ENCODE results near the gene FILIP1. TPM values are rescaled to one million over a fixed set of nuclear protein-coding genes. Genes with fewer than 3 reads are reported as not detected.
"Not testable (repeated sequence)": the region's sequence is repeated elsewhere in the genome, so short reads cannot be mapped to it uniquely, and the experiment has no call there.

FILIP1 gene
- total RNA-seq, 1 donor from 2014 or later: not detected

- H3K36me3 Mint-ChIP-seq (ENCODE audit: low read depth): no peaks in the 10 kb centered on the region
- peaks cover 7% of the 10 kb centered on the region for H3K27me3 Mint-ChIP-seq (ENCODE audit: insufficient read depth)
- DNase-seq (ENCODE audit: low spot score): no peak
- peaks cover 4% of the 10 kb centered on the region for H3K4me1 Mint-ChIP-seq (ENCODE audit: low read depth)
- no peaks in the 10 kb centered on the region for H3K9me3 Mint-ChIP-seq
- intact Hi-C loops (cut with micrococcal nuclease): no loop called here
- no peak overlapping the region for H3K4me3 Mint-ChIP-seq
- no peak overlapping the region for H3K27ac Mint-ChIP-seq
These were observed 73.6 kb downstream of the FILIP1 start for GRCh38 chr6:75419980-75420379.

- DNase-seq (ENCODE audit: low spot score): no peak
- H3K27ac Mint-ChIP-seq: no peak overlapping the region
- intact Hi-C loops (cut with micrococcal nuclease): no loop called here
- no peaks in the 10 kb centered on the region for H3K4me1 Mint-ChIP-seq (ENCODE audit: low read depth)
- H3K4me3 Mint-ChIP-seq: no peak overlapping the region
- no peaks in the 10 kb centered on the region for H3K36me3 Mint-ChIP-seq (ENCODE audit: low read depth)
- H3K9me3 Mint-ChIP-seq: no peaks in the 10 kb centered on the region
- peaks cover 12% of the 10 kb centered on the region for H3K27me3 Mint-ChIP-seq (ENCODE audit: insufficient read depth)
These were observed 74.2 kb downstream of the FILIP1 start for GRCh38 chr6:75419416-75419815.

- Mint-ChIP-seq H3K27me3 (ENCODE audit: insufficient read depth) (peaks cover 12% of the 10 kb centered on the region), H3K27ac (no peak overlapping the region), H3K36me3 (ENCODE audit: low read depth) (no peaks in the 10 kb centered on the region), H3K4me1 (ENCODE audit: low read depth) (no peaks in the 10 kb centered on the region), H3K4me3 (no peak overlapping the region), H3K9me3 (no peaks in the 10 kb centered on the region)
- no peak for DNase-seq (ENCODE audit: low spot score)
- intact Hi-C loops (cut with micrococcal nuclease): no loop called here
These were observed 75.4 kb downstream of the FILIP1 start for GRCh38 chr6:75418233-75418632.

GRCh38 chr6:75416443-75416842, 77.2 kb downstream of the FILIP1 start:
- no peak overlapping the region for H3K27ac Mint-ChIP-seq
- no peak for DNase-seq (ENCODE audit: low spot score)
- H3K4me3 Mint-ChIP-seq: no peak overlapping the region
- no peaks in the 10 kb centered on the region for H3K36me3 Mint-ChIP-seq (ENCODE audit: low read depth)
- intact Hi-C loops (cut with micrococcal nuclease): no loop called here
- peaks cover 15% of the 10 kb centered on the region for H3K27me3 Mint-ChIP-seq (ENCODE audit: insufficient read depth)
- no peaks in the 10 kb centered on the region for H3K9me3 Mint-ChIP-seq
- no peaks in the 10 kb centered on the region for H3K4me1 Mint-ChIP-seq (ENCODE audit: low read depth)

- no peaks in the 10 kb centered on the region for H3K9me3 Mint-ChIP-seq
- no peaks in the 10 kb centered on the region for H3K36me3 Mint-ChIP-seq (ENCODE audit: low read depth)
- peaks cover 15% of the 10 kb centered on the region for H3K27me3 Mint-ChIP-seq (ENCODE audit: insufficient read depth)
- intact Hi-C loops (cut with micrococcal nuclease): no loop called here
- H3K27ac Mint-ChIP-seq: no peak overlapping the region
- H3K4me3 Mint-ChIP-seq: no peak overlapping the region
- DNase-seq (ENCODE audit: low spot score): no peak
- no peaks in the 10 kb centered on the region for H3K4me1 Mint-ChIP-seq (ENCODE audit: low read depth)
These were observed 77.8 kb downstream of the FILIP1 start for GRCh38 chr6:75415804-75416203.

- Mint-ChIP-seq H3K36me3 (ENCODE audit: low read depth) (no peaks in the 10 kb centered on the region), H3K4me1 (ENCODE audit: low read depth) (no peaks in the 10 kb centered on the region), H3K27me3 (ENCODE audit: insufficient read depth) (peaks cover 15% of the 10 kb centered on the region), H3K4me3 (no peak overlapping the region), H3K27ac (no peak overlapping the region), H3K9me3 (no peaks in the 10 kb centered on the region)
- intact Hi-C loops (cut with micrococcal nuclease): no loop called here
- DNase-seq (ENCODE audit: low spot score): no peak
These were observed 79.1 kb downstream of the FILIP1 start for GRCh38 chr6:75414445-75415021.

GRCh38 chr6:75412969-75413662, 80.5 kb downstream of the FILIP1 start:
- Mint-ChIP-seq H3K27ac (no peak overlapping the region), H3K4me3 (no peak overlapping the region), H3K27me3 (ENCODE audit: insufficient read depth) (peaks cover 13% of the 10 kb centered on the region), H3K4me1 (ENCODE audit: low read depth) (no peaks in the 10 kb centered on the region), H3K9me3 (no peaks in the 10 kb centered on the region), H3K36me3 (ENCODE audit: low read depth) (no peaks in the 10 kb centered on the region)
- intact Hi-C loops (cut with micrococcal nuclease): no loop called here
- no peak for DNase-seq (ENCODE audit: low spot score)

GRCh38 chr6:75410564-75410963, 83.0 kb downstream of the FILIP1 start:
- intact Hi-C loops (cut with micrococcal nuclease); H3K36me3 Mint-ChIP-seq (ENCODE audit: low read depth); H3K4me1 Mint-ChIP-seq (ENCODE audit: low read depth); H3K9me3 Mint-ChIP-seq; H3K27me3 Mint-ChIP-seq (ENCODE audit: insufficient read depth); DNase-seq (ENCODE audit: low spot score); H3K4me3 Mint-ChIP-seq; H3K27ac Mint-ChIP-seq: not testable (repeated sequence)

GRCh38 chr6:75409928-75410327, 83.7 kb downstream of the FILIP1 start:
- intact Hi-C loops (cut with micrococcal nuclease): no loop called here
- H3K27ac Mint-ChIP-seq: no peak overlapping the region
- no peaks in the 10 kb centered on the region for H3K4me1 Mint-ChIP-seq (ENCODE audit: low read depth)
- H3K9me3 Mint-ChIP-seq: no peaks in the 10 kb centered on the region
- DNase-seq (ENCODE audit: low spot score): no peak
- peaks cover 7% of the 10 kb centered on the region for H3K27me3 Mint-ChIP-seq (ENCODE audit: insufficient read depth)
- no peak overlapping the region for H3K4me3 Mint-ChIP-seq
- H3K36me3 Mint-ChIP-seq (ENCODE audit: low read depth): no peaks in the 10 kb centered on the region

- Mint-ChIP-seq H3K4me3 (no peak overlapping the region), H3K27ac (no peak overlapping the region), H3K9me3 (no peaks in the 10 kb centered on the region), H3K27me3 (ENCODE audit: insufficient read depth) (peaks cover 2% of the 10 kb centered on the region), H3K36me3 (ENCODE audit: low read depth) (no peaks in the 10 kb centered on the region), H3K4me1 (ENCODE audit: low read depth) (no peaks in the 10 kb centered on the region)
- intact Hi-C loops (cut with micrococcal nuclease): no loop called here
- DNase-seq (ENCODE audit: low spot score): no peak
These were observed 84.3 kb downstream of the FILIP1 start for GRCh38 chr6:75409286-75409685.

- H3K27ac Mint-ChIP-seq: no peak overlapping the region
- no peaks in the 10 kb centered on the region for H3K4me1 Mint-ChIP-seq (ENCODE audit: low read depth)
- no peaks in the 10 kb centered on the region for H3K36me3 Mint-ChIP-seq (ENCODE audit: low read depth)
- DNase-seq (ENCODE audit: low spot score): no peak
- H3K9me3 Mint-ChIP-seq: no peaks in the 10 kb centered on the region
- no peak overlapping the region for H3K4me3 Mint-ChIP-seq
- peaks cover 3% of the 10 kb centered on the region for H3K27me3 Mint-ChIP-seq (ENCODE audit: insufficient read depth)
- intact Hi-C loops (cut with micrococcal nuclease): no loop called here
These were observed 90.0 kb downstream of the FILIP1 start for GRCh38 chr6:75403563-75404080.

- intact Hi-C loops (cut with micrococcal nuclease): no loop called here
- no peaks in the 10 kb centered on the region for H3K36me3 Mint-ChIP-seq (ENCODE audit: low read depth)
- no peak overlapping the region for H3K27ac Mint-ChIP-seq
- DNase-seq (ENCODE audit: low spot score): no peak
- H3K27me3 Mint-ChIP-seq (ENCODE audit: insufficient read depth): peaks cover 3% of the 10 kb centered on the region
- H3K4me1 Mint-ChIP-seq (ENCODE audit: low read depth): no peaks in the 10 kb centered on the region
- H3K4me3 Mint-ChIP-seq: no peak overlapping the region
- H3K9me3 Mint-ChIP-seq: no peaks in the 10 kb centered on the region
These were observed 91.3 kb downstream of the FILIP1 start for GRCh38 chr6:75402296-75402695.

- no peaks in the 10 kb centered on the region for H3K36me3 Mint-ChIP-seq (ENCODE audit: low read depth)
- no peak for DNase-seq (ENCODE audit: low spot score)
- no peak overlapping the region for H3K27ac Mint-ChIP-seq
- intact Hi-C loops (cut with micrococcal nuclease): no loop called here
- no peaks in the 10 kb centered on the region for H3K9me3 Mint-ChIP-seq
- H3K4me3 Mint-ChIP-seq: no peak overlapping the region
- H3K4me1 Mint-ChIP-seq (ENCODE audit: low read depth): no peaks in the 10 kb centered on the region
- peaks cover 1% of the 10 kb centered on the region for H3K27me3 Mint-ChIP-seq (ENCODE audit: insufficient read depth)
These were observed 95.7 kb downstream of the FILIP1 start for GRCh38 chr6:75397656-75398465.

Data from activated T-helper 1 cell treated with anti-CD3 and anti-CD28 coated beads, Interleukin-12 subunit alpha, Interleukin-12 subunit beta, Interleukin-2, Interleukin-4 antibody, amounts not matched to agents 30 ng/mL and 10 ng/mL and 1 ng/mL, durations not matched to agents 14 hours and 24 hours and 36 hours (primary cell).